ENCODE data around the gene PIK3C2G.

PIK3C2G gene

GRCh38 chr12:18419311-18419710 lies 158.0 kb downstream of the PIK3C2G start:
- no peak for DNase-seq (ENCODE audit: low read depth in 2 of 2)
- TF ChIP-seq CTCF (IDR thresholded peaks at IDR 0.05; ENCODE audit: low read depth, low read length): no peak
- H3K4me3 ChIP-seq (replicated peaks in 1 of 2; ENCODE audit: low read depth in 2 of 2, low read length in 2 of 2): no peak overlapping the region

GRCh38 chr12:18421867-18422266 lies 160.5 kb downstream of the PIK3C2G start:
- DNase-seq (ENCODE audit: low read depth in 2 of 2): peak; percentile 12 to 58
- TF ChIP-seq CTCF (IDR thresholded peaks at IDR 0.05; ENCODE audit: low read depth, low read length): no peak
- H3K4me3 ChIP-seq (replicated peaks in 1 of 2; ENCODE audit: low read depth in 2 of 2, low read length in 2 of 2): no peak overlapping the region

- no peak for TF ChIP-seq CTCF (IDR thresholded peaks at IDR 0.05; ENCODE audit: low read depth, low read length)
- DNase-seq (ENCODE audit: low read depth in 2 of 2): peak in 1 of 2 donors; percentile 66
- H3K4me3 ChIP-seq (replicated peaks in 1 of 2; ENCODE audit: low read depth in 2 of 2, low read length in 2 of 2): no peak overlapping the region
Observed at GRCh38 chr12:18422871-18423270, 161.6 kb downstream of the PIK3C2G start.

- H3K4me3 ChIP-seq (replicated peaks in 1 of 2; ENCODE audit: low read depth in 2 of 2, low read length in 2 of 2): no peak overlapping the region
- DNase-seq (ENCODE audit: low read depth in 2 of 2): no peak
- TF ChIP-seq CTCF (IDR thresholded peaks at IDR 0.05; ENCODE audit: low read depth, low read length): no peak
Observed at GRCh38 chr12:18424857-18425256, 163.5 kb downstream of the PIK3C2G start.

GRCh38 chr12:18427520-18427919 lies 166.2 kb downstream of the PIK3C2G start:
- TF ChIP-seq CTCF (IDR thresholded peaks at IDR 0.05; ENCODE audit: low read depth, low read length): no peak
- H3K4me3 ChIP-seq (replicated peaks in 1 of 2; ENCODE audit: low read depth in 2 of 2, low read length in 2 of 2): no peak overlapping the region
- no peak for DNase-seq (ENCODE audit: low read depth in 2 of 2)

- H3K4me3 ChIP-seq (replicated peaks in 1 of 2; ENCODE audit: low read depth in 2 of 2, low read length in 2 of 2): no peak overlapping the region
- no peak for TF ChIP-seq CTCF (IDR thresholded peaks at IDR 0.05; ENCODE audit: low read depth, low read length)
- DNase-seq (ENCODE audit: low read depth in 2 of 2): no peak
Observed at GRCh38 chr12:18428416-18428815, 167.1 kb downstream of the PIK3C2G start.

- peak in 1 of 2 donors; percentile 24 for DNase-seq (ENCODE audit: low read depth in 2 of 2)
- H3K4me3 ChIP-seq (replicated peaks in 1 of 2; ENCODE audit: low read depth in 2 of 2, low read length in 2 of 2): no peak overlapping the region
- no peak for TF ChIP-seq CTCF (IDR thresholded peaks at IDR 0.05; ENCODE audit: low read depth, low read length)
Observed at GRCh38 chr12:18429366-18429765, 168.0 kb downstream of the PIK3C2G start.
